Measurements from ENCODE around the gene FAM83D.

FAM83D gene

DNA sequence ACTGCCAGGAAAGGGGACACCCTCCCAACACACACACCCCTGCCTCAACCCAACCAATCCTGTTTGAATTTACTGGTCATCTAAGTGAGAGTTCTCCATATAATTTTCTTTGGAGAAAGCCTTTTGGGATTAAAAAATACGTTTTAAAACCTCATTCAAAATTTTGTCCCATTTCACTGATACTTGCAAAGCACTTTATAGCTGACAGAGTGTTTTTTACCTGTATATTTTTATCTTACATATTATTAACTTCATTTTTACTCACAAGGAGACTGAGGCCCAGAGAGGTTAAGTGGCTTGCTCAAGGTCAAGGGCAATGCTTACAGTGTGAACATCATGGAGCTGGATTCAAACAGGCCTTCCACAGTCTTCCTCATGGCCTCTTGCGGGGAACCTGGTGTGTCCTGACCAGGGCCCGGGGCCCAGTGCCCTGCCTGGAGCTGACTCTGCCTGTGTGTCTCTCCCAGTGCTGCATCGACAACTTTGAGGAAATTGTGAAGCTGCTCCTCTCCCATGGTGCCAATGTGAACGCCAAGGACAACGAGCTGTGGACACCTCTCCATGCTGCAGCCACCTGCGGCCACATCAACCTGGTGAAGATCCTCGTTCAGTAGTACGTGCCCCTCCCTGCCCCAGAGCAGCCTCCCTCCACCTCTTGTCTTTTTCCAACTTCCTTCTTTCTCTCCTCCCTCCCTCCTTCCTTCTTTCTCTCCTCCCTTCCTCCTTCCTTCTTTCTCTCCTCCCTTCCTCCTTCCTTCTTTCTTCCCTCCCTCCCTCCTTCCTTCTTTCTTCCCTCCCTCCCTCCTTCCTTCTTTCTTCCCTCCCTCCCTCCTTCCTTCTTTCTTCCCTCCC lies 30.9 kb upstream of the FAM83D start:
- peak; percentile 30 for DNase-seq

DNA sequence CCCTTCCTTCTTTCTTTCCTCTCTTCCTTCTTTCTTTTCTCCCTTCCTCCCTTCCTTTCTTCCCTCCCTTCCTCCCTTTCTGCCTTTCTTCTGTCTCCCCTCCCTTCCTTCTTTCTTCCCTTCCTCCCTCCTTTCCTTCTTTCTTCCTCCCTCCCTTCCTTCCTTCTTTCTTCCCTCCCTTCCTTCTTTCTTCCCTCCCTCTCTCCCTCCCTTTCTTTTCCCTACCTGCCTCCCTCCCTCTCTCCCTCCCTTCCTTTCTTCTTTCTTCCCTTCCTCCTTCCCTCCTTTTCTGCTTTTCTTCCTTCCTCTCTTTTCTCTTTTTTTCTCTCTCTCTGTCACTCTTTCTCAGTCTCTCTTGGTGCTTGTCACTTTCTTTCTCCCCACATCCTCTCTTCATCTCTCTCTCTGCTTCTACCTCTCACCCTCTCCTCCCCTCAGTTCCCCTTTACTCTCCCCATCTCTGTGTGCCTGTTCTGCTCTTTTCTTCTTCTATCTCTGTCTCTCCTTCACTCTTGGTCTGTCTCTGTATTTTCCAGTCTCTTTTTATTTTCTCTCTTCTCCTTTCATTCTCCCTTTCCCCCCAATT lies 30.1 kb upstream of the FAM83D start:
- DNase-seq, result no peak

DNA sequence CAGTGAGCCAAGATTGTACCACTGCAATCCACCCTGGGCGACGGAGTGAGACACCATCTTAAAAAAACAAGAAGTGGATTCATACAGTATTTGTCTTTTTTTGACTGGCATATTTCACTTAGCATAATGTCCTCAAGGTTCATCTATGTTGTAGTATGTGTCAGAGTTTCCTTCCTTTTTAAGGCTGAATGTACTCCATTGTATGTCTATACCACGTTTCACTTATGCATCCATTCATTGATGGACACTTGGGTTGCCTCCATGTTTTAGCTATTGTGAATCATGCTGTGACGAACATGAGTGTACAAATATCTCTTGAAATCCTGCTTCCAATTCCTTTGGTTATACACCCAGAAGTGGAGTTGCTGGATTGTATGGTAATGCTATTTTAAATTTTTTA lies 28.9 kb upstream of the FAM83D start:
- DNase-seq, result no peak

DNA sequence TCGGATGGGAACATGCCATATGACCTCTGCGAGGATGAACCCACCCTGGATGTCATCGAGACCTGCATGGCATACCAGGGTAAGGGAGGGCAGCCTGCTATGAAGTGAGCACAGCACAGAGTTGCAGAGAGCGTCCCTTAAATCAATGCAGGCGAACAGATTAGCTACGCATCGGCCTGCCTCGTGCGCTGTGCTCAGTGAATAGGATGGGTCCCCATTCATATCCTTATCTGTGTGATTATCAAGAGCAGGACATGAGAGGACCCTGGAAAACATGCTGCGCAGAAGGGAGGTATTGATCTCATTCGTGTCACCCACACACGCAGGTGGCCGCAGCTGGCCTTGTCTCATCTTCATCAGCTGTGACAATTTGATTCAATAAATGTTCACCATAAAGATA lies 25.6 kb upstream of the FAM83D start:
- DNase-seq, result no peak

DNA sequence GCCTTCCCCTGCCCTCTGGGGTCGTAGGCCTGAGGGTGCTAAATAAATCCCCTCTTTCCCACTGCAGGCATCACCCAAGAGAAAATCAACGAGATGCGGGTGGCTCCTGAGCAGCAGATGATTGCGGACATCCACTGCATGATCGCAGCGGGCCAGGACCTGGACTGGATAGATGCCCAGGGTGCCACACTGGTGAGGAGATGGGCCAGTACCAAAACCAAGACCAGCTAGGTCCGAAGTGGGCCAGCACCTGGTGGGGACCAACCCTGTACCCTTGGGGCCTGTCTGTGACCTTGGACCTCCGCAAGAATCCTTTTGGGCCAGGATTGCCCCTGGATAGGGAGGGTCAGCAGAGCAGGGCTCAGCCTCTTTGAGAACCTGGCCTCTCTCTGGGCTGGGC lies 23.6 kb upstream of the FAM83D start:
- DNase-seq, result no peak

DNA sequence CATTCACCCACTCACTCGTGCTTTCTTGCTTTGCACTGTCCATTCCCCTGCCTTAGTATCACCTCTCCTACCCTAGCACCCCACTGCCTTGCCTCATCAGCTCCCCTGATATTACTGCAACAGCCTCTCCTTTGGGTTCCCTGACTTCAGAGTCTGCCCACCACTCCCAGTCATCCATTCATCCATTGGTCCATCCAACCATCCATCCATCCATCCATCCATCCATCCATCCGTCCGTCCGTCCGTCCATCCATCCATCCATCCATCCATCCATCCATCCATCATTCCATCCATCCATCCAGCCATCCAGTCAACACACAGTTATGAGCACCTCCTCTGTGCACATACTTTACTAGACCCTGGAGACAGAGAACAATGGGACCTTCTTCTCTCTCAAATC lies 22.9 kb upstream of the FAM83D start:
- DNase-seq, result no peak

DNA sequence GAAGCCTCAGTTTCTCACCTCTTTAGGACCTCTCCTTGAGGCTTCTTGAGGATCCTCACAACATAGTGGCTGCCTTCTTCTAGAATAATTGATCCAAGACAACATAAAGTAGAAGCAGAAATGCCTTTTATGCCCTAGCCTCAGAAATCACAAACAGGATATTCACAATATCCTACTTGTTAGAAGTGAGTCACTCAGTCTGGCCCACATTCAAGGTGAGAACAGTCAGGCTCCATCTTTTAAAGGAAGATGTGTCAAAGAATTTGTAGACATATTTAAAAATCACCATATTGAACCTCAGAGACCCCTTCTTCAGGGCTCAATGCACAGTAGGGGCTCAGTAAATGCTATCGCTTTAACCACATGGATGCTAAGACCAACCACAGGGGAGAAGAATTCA lies 20.8 kb upstream of the FAM83D start:
- DNase-seq, result no peak

DNA sequence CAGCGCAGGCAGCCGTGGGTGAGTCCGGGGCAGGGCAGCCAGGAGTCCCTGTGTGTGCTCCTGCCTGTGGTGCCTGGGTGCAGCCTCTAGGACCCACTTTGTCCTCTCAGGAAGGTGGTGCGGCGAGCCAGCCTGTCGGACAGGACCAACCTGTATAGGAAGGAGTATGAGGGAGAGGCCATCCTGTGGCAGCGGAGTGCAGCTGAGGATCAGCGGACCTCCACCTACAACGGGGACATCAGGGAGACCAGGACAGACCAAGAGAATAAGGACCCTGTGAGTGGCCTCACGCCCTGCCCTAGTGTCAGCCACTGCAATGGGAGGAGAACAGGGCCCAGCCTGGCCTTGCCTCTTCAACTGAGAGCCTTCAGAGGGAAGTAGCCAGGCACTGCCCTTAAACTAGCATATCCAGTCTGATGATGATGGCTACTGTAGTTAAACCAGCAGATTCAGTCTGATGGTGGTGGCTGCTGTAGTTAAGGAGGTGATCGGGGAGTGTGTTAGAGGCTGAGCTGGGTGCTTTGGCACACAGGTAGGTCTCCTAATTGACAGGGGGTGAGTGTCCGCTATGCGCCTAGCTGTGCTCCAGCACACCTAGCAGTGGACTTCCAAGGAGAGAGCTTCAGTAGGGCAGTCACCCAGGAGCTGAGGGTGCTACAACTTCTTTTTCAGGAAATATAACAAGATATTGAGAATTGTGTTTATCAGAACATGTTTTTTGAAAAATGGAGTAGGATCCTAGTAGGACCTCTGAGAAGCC lies 18.1 kb upstream of the FAM83D start:
- no peak for DNase-seq

DNA sequence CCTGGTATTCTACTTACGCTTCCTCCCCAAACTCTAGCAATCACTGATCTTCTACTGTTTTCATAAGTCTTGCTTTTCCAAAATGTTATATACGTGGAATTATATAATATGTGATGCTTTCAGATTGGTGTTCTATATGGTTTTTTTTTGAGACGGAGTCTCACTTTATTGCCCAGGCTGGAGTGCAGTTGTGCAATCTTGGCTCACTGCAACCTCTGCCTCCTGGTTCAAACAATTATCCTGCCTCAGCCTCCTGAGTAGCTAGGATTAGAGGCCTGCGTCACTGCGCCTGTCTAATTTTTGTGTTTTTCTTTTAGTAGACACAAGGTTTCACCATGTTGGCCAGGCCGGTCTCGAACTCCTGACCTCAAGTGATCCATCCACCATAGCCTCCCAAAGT lies 10.9 kb upstream of the FAM83D start:
- no peak for DNase-seq

DNA sequence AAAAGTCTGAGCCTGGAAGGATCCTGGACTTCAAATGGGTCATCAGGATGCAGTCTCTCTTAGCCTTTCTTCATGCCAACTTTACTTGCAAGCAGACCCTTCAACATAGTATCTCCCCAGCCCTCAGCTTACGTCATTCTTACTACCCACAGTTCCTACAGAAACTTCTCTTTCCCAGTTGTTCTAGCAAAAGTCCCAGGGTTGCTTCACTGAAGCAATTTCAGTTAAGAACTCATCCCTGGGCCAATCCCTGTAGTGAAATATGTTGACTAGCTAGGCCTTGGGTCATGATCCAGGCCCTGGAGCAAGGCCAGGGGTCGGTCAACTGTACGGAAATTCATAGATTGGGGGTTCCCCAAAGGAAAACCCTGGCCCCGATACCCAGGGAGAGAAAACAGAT lies 8.6 kb upstream of the FAM83D start:
- DNase-seq, result no peak

DNA sequence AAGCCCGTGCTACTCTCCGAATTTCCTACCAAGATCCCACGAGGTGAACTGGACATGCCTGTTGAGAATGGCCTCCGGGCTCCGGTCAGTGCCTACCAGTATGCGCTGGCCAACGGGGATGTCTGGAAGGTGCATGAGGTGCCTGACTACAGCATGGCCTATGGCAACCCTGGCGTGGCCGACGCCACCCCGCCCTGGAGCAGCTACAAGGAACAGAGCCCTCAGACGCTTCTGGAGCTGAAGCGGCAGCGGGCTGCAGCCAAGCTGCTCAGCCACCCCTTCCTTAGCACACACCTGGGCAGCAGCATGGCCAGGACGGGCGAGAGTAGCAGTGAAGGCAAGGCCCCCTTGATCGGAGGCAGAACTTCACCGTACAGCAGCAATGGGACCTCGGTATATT lies 8.0 kb upstream of the FAM83D start:
- DNase-seq, result no peak

DNA sequence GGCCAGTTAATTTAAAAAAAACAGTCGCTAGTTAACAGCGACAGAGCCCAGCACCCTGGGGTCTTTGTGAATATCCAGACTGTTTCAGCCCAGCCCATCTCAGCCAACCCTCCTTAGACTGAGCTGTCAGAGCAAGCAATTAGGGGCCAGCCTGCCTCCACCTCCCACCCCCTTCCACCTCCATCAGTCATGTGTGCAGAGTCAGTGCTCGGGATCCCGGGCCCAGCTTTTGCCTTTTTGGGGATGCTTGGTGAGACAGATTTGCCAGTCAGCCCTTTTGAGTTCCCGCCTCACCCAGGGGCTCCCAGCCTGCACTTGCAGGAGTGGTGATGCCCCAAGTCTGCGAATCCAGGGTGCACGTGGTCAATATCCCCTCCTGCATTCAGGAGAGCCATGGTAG lies 6.5 kb upstream of the FAM83D start:
- no peak for DNase-seq

DNA sequence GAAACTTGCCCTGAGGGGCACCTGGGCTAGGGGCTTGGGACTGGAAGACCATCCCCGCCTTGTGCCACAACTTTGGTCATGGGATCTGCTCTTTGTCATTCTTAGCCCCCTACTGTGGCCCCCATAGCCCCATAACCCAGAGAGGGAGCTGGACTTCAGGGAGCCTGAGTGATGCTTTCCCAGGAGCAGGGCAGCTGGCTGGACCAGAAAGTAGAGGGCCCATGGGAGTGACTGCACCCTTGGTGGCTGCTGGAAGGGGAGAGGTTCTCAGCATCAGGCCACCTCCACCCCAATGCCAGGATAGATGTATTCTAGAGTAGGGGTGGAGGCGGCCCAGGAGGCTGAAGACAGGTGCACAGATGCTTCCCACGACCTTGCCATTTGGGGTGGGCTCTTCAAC lies 5.8 kb upstream of the FAM83D start:
- no peak for DNase-seq

DNA sequence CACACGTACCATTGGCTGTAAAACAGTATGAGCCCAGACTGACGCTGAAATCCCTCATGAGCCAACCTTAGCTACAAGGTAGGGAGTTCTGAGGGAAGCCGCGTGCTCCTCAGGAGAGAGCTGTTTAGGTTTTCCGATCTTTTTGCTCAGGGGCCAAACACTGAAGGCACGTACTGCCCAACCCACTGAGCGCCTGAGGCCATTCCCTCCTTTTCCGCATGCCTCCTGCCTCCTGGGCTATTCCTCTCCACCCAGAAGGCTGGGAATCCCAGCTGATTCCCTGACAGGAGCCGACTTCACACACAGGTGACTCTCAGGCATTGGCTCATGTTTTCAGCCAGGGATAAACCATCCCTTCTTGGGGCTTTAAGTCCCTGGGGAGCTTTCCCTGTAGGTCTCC lies 5.4 kb upstream of the FAM83D start:
- DNase-seq, result no peak

DNA sequence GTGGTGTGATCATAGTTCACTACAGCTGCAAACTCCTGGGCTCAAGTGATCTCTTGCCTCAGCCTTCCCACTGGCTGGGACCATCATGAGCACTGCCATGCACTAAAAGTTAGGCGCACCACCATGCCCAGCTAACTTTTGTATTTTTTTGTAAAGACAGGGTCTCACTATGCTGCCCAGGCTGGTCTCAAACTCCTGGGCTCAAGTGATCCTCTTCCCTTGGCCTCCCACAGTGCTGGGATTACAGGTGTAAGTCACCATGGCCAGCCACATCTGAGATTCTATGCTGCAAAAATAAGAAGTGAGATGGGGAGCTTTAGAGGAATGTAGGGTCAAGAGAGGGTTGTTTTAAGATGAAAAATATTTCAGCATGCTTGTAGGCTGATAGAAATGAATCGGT lies 1.5 kb upstream of the FAM83D start:
- no peak for DNase-seq

DNA sequence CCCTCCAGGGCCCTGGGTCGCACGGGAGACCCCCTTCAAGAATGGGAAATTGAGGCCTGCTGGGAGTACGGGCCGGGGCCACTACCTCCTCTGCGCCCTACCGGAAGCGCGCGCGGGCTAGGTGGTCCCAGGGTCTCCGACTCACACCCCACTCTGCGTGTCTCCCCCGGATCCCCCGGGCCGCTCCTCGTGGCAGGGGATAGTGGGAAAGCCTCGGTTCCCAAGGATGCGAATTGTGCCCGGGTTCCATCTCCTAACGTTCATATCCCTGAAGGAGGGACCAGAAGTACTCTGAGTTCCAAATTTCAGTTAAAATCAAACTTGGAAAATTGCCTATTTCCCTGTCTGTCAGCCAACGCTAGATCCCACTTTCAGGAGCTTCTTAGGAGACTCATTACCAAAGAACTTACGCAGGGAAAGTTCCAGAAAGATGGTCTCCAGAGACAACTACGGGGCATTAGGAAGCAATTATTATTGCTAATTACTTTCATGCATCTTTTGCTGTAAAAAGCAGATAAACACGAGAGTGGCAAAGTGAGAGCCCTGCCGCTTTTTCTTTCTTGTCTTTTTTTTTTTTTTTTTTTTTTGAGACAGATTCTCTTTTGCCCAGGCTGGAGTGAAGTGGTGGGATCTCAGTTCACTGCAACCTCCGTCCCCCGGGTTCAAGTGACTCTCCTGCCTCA lies 858 bp downstream of the FAM83D start:
- no peak for DNase-seq

DNA sequence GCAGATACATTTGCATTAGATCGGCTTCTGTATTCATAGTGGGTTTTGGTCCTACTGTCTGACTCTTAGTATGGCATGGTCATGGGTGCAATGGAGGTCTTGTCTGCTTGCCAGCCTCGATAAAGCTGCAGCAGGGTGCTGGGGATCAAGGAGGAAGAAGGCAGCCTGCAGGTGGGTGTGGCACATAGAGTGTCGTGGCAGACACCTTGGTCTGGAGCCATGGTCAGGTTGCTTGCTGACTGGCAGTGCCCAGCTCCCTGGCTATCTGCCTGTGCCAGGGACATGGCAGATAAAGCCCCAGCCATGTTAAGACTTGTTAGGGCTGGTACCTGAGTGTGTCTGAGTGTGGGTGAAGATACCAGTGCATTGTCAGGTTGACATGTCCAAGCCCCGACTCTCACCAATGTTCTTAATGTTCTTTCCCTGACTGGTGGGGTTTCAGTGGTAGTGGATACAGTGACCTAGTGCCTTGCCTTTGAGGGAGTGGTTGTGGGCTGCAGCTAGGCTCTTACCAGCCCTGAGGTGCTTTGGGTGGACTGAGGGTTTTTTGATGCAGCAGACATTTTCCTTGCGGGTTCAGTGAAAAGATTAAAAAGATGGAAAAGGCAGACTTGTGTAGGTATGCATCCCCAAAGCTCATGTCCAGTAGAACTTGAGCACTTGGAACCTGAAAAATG lies 1.8 kb downstream of the FAM83D start:
- DNase-seq, result no peak

DNA sequence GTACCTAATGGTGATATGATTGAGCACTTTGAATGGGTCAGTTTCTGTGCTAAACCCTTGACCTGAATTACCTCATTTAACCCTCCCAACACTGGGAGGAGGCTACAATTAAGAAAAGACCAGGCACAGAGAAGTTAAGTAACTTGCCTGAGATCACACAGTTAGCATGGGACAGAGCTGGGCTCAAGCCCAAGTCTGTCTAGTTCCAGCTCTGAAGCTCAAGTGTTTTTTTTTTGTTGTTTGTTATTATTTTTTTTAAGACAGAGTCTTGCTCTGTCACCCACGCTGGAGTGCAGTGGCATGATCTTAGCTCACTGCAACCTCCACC lies 4.0 kb downstream of the FAM83D start:
- no peak for DNase-seq

DNA sequence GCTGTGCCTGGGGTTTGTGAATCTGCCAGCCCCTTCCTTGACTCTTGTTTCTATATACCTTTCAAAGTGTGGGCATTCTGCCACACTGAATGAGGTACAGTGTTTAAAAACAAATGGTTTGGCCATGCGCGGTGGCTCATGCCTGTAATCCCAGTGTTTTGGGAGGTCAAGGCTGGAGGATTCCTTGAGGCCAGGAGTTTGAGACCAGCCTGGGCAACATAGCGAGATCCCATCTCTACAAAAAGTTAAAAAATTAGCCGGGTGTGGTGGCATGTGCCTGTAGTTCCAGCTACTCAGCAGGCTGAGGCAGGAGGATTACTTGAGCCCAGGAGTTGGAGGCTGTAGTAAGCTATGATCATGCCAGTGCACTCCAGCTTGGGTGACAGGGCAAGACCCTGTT lies 5.8 kb downstream of the FAM83D start:
- no peak for DNase-seq

DNA sequence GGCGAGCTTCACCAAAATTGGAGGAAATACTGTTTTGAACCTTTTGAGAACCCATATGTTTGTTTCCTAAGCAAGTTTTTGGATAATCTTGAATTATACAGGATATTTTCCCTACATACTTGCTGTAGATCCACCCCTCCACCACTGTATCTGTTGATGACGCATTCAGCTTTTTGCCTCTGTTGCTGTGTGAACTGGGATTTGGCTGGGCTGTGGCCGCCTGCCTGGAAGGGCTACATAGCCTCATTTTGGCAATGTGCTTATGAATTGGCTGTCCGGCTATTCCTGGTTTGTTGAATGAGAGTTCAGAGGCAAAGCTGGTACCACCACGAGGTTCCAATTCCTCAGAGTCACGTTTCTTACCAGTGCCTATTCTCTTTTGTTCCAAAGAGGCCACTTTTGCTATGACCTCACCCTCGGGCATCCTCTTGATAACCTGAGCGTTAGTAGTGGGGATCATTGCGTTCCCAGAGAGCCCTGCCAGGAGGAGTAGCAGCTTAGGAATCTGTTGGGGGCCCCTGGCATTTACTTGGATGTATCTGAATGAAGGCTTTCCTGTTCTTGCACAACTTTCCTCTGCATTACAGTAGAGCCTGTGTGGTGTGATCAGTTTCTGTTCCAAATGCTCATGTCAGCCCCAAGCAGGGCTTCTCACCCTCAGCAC lies 6.4 kb downstream of the FAM83D start:
- DNase-seq, result no peak

DNA sequence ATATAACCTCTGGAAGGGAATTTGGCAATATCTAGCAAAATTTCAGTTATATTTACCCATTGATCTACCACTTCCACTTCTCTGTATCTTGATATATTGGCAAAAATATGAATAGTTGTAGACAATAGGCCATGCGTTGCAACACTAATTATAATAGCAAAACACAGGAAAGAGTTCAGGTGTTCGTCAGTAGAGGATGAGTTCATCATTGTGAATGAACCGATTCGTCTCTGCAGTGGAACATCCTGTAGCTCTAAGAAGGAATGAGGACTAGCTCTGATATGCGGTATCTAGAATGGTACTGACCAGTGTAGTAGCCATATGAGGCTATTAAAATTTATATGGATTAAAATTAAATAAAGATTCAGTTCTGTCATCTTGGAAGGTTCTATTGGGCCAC lies 8.3 kb downstream of the FAM83D start:
- DNase-seq, result no peak

DNA sequence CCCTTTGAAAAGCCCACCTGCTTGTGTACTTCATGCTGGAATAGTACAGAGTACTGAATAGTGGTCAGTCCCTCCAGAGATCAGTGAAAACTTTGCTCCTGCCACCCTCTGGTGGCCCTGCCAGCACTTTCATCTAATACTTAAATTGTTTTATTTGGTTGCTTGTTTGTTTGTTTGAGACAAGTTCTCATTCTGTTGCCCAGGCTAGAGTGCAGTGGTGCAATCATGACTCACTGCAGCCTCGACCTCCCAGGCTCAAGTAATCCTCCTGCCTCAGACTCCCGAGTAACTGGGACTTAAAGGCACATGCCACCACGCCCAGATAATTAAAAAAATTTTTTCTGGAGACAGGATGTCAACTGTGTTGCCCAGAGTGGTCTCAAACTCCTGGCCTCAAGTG lies 9.1 kb downstream of the FAM83D start:
- no peak for DNase-seq

DNA sequence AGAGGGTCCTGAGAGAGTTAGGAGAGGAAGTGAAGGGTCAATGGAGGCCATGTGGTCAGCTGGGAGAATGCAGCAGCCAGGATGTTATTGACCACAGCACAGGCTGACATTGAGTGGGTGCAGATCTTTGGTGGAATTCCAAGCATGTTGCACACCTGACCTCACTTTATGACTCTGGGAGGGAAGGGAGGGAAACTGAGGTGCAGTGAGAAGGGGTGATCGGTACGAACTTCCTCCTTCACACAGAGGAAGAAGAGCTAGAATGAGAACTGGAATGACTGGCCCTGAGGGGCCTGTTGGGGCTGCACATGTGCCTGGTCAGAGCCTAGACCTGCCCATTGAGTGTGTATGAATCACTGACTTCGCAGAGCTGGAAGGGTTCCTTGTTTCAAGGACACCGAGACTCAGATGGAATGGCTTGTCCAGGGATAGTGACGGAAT lies 9.8 kb downstream of the FAM83D start:
- DNase-seq, result no peak

Measured in right forelimb (tissue), 1 donor.